Ishikawa (cell line): ENCODE measurements around the gene ATXN1L.

Source experiments
- CEBPB ChIP-seq: IDR thresholded peaks from 2 replicates; pipeline ENCODE4 v1.6.1; 2012
- CREB1 ChIP-seq: IDR thresholded peaks from 2 replicates; pipeline ENCODE4 v1.6.1; 2012; ENCODE audit warnings: low read depth
- EGR1 ChIP-seq: IDR thresholded peaks from 2 replicates; pipeline ENCODE4 v1.6.1; 2012
- EP300 ChIP-seq: IDR thresholded peaks from 2 replicates; pipeline ENCODE4 v1.6.1; 2012; ENCODE audit warnings: borderline replicate concordance
- FOXM1 ChIP-seq: IDR thresholded peaks from 2 replicates; pipeline ENCODE4 v1.6.1; 2012; ENCODE audit warnings: low read depth, borderline replicate concordance
- MAX ChIP-seq: IDR thresholded peaks from 2 replicates; pipeline ENCODE4 v1.6.1; 2012
- NFIC ChIP-seq: IDR thresholded peaks from 2 replicates; pipeline ENCODE4 v1.6.1; 2012
- RAD21 ChIP-seq: IDR thresholded peaks from 2 replicates; pipeline ENCODE4 v1.6.1; 2012; ENCODE audit warnings: low read depth
- REST ChIP-seq: IDR thresholded peaks from 2 replicates; pipeline ENCODE4 v1.6.1; 2012; ENCODE audit warnings: low read depth, mild to moderate bottlenecking
- TAF1 ChIP-seq: IDR thresholded peaks from 2 replicates; pipeline ENCODE4 v1.6.1; 2012; ENCODE audit warnings: low read depth, mild to moderate bottlenecking
- TCF12 ChIP-seq: IDR thresholded peaks from 2 replicates; pipeline ENCODE4 v1.6.1; 2012; ENCODE audit warnings: low read depth
- TEAD4 ChIP-seq: IDR thresholded peaks from 2 replicates; pipeline ENCODE4 v1.6.1; 2012
- USF1 ChIP-seq: IDR thresholded peaks from 2 replicates; pipeline ENCODE4 v1.6.1; 2012
- YY1 ChIP-seq: IDR thresholded peaks from 2 replicates; pipeline ENCODE4 v1.6.1; 2012; ENCODE audit warnings: low read depth
- ZBTB7A ChIP-seq: IDR thresholded peaks from 2 replicates; pipeline ENCODE4 v1.6.1; 2012; ENCODE audit warnings: low read depth

The ATXN1L gene

GRCh38 chr16:71854369-71854948 lies 8.7 kb downstream of the ATXN1L start:
- TF ChIP-seq RAD21 (no peak), ZBTB7A (no peak), TAF1 (no peak), CREB1 (no peak), TCF12 (no peak), EP300 (no peak), USF1 (no peak), FOXM1 (no peak), NFIC (no peak), REST (no peak), CEBPB (no peak), TEAD4 (no peak)

GRCh38 chr16:71855937-71856662 lies 10.3 kb downstream of the ATXN1L start:
- TF ChIP-seq MAX (no peak), RAD21 (no peak)

GRCh38 chr16:71859762-71860521 lies 14.2 kb downstream of the ATXN1L start:
- TF ChIP-seq CEBPB (no peak), CREB1 (no peak), EP300 (no peak), TEAD4 (no peak), NFIC (no peak), ZBTB7A (no peak), YY1 (no peak), REST (no peak), EGR1 (no peak)

- TF ChIP-seq CREB1 = no peak
- TF ChIP-seq TCF12 = no peak
- no peak for TF ChIP-seq EGR1
- no peak for TF ChIP-seq MAX
- TF ChIP-seq NFIC = no peak
- TF ChIP-seq YY1 = no peak
- no peak for TF ChIP-seq TAF1
- no peak for TF ChIP-seq ZBTB7A
- TF ChIP-seq EP300 = no peak
- TF ChIP-seq CEBPB = no peak
- TF ChIP-seq FOXM1 = no peak
These were observed 18.2 kb downstream of the ATXN1L start for GRCh38 chr16:71863995-71864394.

GRCh38 chr16:71865173-71865863 lies 19.5 kb downstream of the ATXN1L start:
- TF ChIP-seq CREB1 (no peak), FOXM1 (no peak), REST (no peak), YY1 (no peak), TCF12 (no peak), USF1 (no peak)
